ENCODE data around the gene FNTB. TPM values are rescaled to one million over a fixed set of nuclear protein-coding genes. Genes with fewer than 3 reads are reported as not detected.

FNTB gene
- total RNA-seq, 1 donor from 2014 or later: 14.0 TPM

DNA sequence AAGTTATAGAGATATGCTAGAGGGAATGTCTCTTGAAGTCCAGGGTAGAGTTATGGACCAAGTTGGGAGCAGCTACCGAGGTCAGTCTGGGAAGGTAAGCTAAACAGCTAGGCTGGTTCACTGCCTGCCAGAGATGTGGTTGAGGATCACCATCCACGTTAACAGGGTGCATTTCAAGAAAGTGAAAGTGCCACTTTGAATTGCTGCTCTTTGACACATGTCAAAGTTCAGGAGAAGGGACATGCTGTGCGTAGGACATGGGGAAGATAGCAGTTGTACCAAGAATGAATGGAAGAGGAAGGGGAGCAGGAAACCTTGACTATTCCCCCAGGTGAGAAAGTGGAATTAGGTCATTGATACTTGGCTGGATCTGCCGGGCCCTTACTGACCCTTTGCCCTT lies 66.1 kb downstream of the FNTB start:
- DNase-seq (ENCODE audit: low read depth): no peak

DNA sequence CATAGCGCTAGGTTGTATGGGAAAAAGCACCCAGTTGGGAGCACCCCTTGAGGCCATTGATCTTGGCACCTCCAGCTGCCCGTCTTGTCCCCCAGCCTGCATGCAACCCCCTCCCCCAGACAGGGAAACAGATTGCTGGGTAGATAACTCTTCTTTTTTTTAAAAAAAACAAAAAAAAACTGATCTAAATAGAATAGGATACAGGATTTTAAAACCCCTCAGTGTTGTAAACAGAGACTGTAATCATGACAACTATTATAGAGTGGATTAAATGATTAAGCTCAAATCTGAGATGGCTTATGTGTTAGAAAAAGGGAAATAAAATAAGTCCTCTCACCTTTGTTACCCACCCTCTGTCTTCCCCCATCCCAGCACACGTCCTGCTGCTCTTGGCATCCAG lies 66.8 kb downstream of the FNTB start:
- DNase-seq (ENCODE audit: low read depth): no peak

DNA sequence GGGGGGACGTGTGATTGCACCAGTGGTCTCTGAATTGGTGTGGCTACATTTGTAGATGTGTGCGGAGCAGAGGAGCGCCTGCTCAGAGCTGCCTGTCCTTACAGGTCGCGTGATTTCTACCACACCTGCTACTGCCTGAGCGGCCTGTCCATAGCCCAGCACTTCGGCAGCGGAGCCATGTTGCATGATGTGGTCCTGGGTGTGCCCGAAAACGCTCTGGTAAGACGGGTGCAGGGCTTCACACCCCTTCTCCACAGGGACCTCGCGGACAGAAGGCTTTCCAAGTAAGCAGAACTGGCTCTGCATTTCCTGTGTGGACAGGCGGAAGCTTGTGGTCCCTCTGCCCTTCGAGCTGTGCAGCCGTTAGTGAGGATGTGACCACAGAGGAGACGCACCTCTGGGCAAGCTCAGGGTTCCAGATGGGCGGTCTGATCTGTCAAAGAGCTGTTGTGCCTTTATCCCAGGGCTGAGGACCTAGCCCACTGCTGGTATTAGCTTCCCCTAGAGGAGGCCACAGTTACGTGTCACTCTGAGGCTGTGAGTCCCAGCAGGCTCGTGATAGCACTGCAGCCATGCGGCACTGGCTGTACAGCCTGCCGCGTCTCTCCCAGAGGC lies 67.9 kb downstream of the FNTB start:
- DNase-seq (ENCODE audit: low read depth): no peak

DNA sequence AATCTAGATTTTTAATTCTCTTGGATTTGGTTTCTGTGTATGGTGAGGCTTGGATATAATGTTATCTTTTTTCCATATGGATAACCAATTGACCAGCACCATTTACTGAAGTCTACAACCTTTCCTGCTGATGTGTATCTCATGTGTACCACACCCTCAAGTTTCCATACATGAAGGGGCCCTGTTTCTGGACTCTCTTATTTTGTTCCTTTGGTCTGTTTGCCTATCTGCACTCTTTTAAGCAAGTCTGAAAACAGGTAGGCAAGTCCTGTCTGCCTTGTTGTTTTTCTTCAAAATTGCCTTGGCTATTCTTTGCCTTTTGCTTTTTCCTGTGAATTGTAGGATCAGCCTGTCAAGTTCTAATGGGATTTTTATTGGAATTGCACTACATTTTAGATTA lies 71.0 kb downstream of the FNTB start:
- no peak for DNase-seq (ENCODE audit: low read depth)

DNA sequence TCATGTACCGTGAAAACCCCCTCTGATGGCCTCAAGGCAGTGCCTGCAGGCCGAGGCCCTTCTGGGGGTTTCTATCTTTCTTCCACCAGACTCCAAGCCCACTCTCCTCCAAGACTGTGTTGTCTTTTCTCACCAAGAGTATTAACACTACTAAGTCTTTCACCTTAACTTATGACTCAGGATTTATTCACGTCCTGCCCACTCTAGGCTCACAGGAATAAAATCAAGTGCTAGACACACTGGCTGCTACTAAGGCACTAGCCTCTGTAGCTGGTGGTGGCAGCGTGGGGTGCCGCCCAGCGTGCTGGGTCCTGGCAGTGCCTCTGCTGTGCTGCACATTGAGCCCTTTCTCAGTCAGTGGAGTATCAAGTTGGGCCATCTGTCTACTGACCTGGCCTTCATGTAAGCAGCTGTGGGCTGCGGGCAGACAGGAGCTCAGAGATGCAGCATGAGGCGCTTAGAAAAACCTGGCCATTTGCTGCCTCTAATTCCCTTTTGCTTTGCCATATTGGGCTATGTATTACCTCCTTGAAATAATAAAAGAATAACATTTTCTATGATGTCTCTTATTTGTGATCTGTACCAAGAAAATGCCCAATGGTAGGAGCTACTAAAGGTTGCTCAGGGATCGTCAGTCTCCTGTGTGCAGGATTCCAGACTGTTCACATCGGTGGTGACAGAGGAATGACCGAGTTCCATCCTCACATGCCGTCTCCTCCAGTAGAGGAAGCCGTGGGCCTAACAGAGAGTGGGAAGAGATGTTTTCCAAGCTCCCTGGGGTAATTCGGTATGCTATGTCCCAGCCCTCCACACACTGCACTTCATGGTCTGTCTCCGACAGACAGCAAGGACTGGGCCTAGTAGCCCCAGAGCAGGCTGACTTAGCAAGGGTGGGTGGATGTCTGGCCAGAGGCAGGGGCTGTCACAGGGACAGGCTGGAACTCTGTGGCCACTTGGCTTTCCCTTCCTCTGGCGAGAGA lies 75.7 kb downstream of the FNTB start:
- DNase-seq (ENCODE audit: low read depth): peak; percentile 11

DNA sequence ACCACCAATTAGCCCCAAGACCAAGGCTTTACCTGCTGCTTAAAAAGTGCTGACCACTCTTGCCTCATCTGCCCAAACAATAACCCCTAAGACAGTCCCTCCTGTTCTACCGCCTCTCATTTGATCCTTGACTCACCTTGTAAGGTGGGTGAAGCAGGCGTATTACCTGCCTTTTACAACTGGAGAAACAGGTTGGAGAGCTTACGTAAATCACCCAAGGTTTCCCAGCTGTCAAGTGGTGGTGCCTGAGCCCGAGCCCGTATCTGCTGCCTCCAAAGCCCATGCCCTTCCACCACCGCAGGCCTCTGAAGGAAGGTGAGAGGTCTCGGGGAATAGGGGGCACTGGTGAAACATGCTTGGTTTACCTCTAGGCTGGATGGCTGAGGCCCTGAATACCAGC lies 79.0 kb downstream of the FNTB start:
- no peak for DNase-seq (ENCODE audit: low read depth)

DNA sequence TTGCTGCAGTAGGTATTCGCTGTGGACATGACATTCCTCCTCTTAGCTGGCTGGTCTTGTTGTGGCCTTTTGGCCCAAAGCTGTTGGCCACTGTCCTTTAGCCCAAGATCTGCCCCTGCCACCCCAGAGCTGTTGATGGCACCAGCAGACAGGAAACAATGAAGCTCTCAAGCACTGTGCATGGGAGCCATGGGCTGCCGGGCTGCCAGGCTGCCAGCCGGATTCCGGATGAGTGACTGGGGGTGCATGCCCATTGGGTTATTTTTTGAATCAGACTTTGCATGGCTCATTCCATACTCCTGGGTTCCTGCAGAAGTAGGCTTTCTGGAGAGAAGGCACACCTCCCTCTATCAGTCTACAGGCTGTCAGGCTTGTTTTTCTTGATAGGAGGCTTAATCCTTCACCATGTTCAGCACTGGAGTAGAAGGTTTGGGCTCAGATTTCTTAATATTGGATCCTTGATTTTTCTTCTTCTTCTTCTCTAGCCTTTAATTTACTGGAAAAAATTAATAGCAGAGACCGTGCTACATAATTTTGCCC lies 83.2 kb downstream of the FNTB start:
- DNase-seq (ENCODE audit: low read depth): no peak

DNA sequence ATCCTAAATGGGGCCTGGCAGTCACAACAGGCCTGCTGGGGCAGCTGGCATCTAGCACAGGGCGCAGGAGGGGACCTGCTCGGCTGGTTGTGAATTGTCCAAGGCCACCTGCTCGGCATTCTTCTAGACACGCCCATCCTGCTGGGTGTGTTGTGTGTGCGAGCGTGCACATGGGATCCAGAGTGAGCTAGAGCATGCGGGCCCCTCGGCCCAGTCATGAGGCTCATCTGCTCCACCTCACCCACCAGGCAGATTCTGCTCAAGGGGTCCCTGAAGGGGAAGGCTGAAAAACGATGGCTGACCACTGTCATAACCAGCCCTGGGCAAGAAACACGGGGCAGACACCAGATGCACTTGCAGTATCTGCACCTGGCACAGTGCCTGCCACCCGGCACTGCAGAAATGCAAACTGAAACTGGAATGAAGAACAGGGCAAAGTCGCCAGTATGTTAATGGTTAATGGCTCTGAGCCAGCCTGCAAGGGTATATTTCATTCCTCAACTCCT lies 83.8 kb downstream of the FNTB start:
- peak; percentile 19 for DNase-seq (ENCODE audit: low read depth)

DNA sequence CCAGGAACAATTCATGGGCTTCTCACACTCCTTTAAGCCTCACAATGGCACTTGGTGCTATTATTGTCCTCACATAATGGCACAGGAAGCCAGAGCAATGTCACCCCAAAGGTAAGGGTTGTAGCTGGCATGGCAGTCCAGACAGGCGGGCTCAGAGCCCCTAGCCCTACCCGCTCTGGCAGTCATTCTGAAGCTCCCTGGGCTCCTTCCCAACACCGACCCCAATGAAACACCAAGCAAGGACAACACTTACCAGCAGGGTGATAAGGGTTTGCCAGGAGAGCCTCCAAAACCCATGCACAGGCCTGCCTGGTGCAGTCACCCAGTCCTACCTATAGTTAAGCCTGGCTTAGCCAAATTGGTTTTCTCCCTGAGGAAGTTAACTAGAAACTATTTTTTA lies 84.8 kb downstream of the FNTB start:
- DNase-seq (ENCODE audit: low read depth): no peak

DNA sequence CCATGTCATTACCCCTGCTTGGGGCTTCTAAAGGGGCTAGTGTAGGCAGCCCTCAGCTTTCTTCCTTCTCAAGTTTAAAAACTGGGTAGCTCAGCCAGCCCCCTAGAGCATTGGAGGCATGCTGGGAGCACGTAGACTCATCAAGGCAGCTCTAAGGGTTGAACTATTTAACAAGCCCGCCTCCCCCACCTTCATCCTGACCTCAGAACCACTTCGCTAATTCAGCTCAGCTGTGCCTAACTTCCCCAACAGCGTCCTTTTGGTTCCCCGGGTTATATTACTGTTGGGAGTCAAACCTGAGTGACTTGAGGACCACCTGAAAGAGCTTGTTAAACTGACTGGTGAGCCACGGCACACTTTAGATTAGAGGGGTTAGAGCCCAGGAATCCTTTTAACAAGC lies 85.6 kb downstream of the FNTB start:
- no peak for DNase-seq (ENCODE audit: low read depth)

DNA sequence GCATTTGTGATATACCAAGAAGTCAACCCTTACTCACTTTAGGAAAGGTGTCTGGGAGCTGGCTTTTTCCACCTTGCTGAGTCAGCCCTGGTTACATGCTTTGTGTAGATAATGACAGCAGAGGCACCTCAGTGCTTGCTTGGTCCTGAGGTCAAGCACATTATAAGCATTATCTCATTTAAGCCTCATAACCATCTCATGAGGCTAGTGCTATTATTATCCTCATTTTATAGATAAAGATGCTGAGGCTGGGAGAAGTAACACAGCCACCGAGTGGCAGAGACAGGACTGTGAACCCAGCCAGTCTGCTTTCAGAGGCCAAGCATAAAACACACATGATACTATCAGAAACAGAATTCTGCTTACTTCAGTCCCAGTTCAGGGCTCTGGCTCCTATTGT lies 86.2 kb downstream of the FNTB start:
- DNase-seq (ENCODE audit: low read depth): no peak

DNA sequence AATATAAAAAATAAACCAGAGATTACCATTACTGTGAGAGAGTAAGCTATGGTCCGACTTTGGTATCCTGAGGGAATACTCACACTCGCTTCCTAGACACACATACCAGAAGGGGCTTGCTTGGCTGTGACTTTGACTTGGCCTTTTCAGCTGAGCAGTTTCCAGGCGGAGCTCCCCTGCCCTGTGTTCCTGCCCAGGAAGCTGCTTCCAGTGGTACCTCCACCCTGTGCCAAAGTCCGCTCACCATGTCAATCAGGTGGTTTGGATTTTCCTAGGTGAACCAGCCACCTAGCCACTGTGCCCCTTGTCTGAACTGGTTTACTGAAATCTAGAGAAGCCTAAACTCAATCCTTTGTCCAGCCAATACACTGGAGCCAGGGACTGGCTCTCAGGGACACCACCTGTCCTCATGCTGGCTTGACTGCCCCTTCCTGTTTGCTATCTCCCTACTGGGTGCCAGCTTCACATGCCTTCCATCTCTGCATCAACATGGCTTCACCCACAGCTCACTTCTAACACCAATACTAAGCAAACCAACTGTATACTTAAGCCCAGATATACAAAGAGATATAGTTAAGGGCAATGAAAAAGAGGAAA lies 87.0 kb downstream of the FNTB start:
- no peak for DNase-seq (ENCODE audit: low read depth)

DNA sequence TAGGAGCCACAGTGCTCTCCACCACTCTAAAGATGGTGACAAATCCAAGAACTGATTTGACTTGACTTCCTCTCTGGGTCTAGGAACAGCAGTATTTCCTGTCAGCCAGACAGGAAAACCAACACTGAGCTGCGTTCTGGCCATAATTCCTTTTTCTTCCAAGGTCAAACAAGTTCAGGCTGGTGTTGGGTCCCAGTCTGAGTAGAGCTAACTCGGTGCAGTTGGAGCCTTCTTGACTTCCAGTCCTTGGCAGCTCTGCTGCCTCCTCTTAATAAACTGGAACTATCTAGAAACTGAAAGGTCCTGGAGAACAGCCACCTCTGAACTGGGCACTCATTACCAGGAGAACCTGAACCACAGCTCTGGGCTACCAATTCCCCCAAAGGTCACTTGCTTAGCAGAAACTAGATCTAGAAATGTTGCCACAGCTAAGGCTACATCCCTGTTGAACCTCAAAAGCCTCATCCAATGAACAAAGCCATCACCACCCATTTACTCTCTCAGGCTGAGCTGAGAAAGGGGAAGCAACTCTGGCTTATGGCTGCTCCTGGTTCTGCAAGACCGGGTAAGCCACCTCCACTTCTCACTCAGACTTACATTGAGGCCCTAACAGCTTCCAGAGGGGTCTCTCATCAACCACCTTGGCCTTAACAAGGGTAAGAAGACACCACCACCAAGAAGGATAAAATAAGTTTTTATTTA lies 87.9 kb downstream of the FNTB start:
- no peak for DNase-seq (ENCODE audit: low read depth)

DNA sequence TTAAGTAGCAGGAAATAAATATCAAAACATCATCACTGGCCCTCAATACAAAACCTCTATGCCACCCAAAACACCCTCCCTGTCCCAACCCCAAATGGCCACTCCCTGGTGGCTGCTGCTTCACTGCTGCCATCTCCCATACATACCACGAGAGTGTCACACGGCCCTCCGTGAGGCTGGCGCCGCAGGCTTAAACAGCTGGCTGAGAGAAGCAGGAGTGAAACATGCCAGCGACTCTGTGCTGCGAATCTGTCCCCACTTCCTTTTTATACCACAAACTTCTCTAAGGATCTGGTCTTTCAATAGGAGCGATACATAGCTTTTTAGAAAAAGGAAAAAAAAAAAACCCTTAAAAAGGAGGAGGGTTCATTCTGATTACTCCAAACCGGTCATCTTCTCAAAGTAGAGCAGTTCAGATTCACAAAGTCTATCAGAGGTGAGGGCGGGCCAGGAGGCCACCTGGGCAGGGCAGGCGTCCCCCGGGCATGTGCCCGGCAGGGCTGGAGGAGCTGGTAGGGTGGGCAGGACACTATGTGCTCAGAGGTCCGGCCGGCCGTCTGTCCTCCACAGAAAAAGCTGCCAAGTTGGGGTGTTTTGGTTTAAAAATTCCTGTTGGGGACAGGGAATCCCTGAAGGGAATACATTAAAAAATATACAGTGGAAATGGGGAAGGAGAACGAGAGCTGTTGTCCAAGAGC lies 89.1 kb downstream of the FNTB start:
- no peak for DNase-seq (ENCODE audit: low read depth)

DNA sequence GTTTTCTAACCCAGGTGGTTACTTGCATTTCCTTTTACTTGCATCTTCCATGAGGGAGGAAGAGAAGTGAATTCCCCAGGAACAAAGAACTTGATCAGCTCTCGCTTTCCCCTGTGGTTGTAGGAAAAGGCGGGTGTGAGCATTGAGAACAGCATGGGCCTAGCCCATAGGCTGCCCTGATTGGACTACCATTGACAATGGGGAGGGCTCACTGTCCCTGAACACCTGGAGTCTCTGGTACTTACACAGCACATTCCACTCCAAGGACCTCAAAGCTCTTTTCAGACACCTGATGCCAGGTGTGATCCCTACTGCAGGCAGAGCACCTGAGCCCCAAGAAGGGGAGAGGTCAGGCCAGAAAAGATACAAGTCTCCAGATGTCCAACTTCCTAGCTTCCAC lies 90.6 kb downstream of the FNTB start:
- no peak for DNase-seq (ENCODE audit: low read depth)

DNA sequence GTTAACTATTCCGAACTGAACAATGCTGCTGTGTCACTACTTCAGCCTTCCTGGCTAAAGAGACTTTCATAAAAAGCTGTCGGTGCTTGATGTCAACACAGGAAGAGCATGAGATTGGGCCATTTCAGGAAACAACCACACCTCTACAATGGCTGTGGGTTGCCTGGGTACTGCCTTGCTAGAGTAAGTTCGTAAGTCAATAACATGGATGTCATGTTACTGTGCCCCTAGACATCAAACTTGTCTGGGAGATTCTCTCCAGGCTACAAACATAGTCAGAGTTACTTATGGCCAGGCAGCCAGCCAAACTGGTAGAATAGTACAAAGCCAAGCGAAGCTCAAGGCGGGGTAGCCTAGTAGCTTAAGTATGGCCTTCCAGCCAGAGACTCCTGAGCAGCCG lies 92.5 kb downstream of the FNTB start:
- DNase-seq (ENCODE audit: low read depth): no peak

DNA sequence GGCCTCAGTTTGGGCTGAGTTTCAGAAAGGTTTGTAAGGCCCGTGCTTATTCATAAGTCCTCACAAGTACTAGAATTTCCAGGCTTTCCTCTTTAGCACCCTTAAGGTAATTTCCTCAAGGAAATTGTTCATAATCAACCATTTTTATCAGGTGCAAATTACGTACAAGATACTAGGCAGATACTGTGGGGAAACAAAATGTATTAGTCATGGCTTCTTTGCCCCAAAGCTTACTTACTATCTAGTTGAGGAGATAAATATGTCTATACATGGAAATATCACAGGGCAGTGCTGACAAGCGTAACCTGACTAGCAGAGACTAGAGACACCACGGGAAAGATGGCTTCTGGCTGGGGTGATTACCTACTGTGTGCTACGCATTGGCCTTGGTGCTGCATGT lies 93.1 kb downstream of the FNTB start:
- no peak for DNase-seq (ENCODE audit: low read depth)

DNA sequence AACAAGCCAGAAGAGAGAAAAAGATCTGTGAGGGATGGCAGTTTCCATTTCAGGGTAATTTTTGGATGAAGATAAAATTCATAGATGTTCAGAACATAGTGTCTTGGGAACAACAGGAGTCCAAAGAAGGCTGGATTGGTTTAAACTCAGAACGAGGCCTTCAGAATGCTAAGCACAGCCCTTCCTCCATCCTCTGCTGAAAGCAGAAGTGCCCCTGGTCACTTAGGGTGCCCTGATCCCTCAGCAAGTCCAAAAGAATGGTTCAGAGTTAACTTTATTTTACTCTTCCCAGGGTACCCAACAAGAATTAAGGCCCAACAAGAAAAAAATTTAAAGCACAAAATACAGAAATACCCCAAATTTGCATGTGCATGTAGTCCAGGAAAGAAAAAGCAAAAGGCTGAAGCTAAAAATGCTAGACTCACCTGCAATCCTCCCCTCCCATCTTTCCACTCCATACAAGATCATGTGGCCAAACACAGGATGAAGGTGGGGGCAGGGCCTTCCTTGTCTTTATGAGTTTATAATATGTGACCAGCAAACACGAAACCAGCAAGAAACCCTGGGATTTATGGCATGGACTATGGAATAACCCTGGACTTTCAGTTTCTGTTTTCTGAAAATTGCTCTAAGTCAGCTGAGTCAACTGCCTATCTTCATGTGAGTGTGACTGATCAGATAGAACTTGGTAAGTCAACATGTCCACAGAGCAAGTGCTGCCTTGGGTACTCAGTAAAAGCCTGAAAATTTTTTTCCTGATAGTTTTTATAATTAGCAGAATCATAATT lies 94.5 kb downstream of the FNTB start:
- peak; percentile 60 for DNase-seq (ENCODE audit: low read depth)

DNA sequence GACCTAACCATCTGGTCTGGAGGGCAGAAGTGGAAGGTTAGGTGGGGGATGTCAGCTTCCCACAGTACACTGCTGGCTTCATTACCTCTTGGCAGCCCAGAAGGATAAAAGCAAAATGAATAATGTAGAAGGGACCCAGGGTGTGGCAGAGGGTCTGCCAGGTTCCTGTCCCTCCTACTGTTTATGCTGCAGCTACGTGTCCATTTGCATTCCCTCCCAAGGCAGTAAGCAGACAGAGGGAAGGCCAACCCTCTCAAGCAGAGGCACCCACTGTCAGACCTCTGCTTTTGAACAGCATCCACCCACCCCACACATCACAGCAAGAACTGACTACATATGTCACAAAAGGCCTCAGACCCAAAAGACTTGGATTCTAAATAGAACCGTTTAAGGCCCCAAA lies 96.2 kb downstream of the FNTB start:
- no peak for DNase-seq (ENCODE audit: low read depth)

Data from renal cortical epithelial cell (primary cell).